Activated CD4-positive, alpha-beta memory T cell treated with anti-CD3 and anti-CD28 coated beads for 36 hours (primary cell): ENCODE results near the gene OR6Y1. TPM values are rescaled to one million over a fixed set of nuclear protein-coding genes. Genes with fewer than 3 reads are reported as not detected.

Experiments
- CTCF ChIA-PET: fragments of 350-600 bp; sonication (Branson Sonifier 250); formaldehyde crosslinking; loops from one replicate; lab custom pipeline; 2021; ENCODE audit warnings: antibody characterized with exemption, inconsistent platforms; lab: Charles Lee
- POLR2A ChIA-PET: fragments of 350-600 bp; sonication (Branson Sonifier 250); formaldehyde crosslinking; loops from one replicate; lab custom pipeline; 2021; ENCODE audit warnings: antibody characterized with exemption; lab: Charles Lee
- DNase-seq: peaks from one replicate; pipeline ENCODE4 v3.0.0-alpha.2; 2020
- H3K27ac Mint-ChIP-seq: one replicate; pipeline ENCODE4 v1.8.0; 2021; ENCODE audit warnings: mixed read lengths
- H3K27me3 Mint-ChIP-seq: one replicate; pipeline ENCODE4 v1.8.0; 2021; ENCODE audit warnings: mixed read lengths
- H3K36me3 Mint-ChIP-seq: one replicate; pipeline ENCODE4 v1.8.0; 2021; ENCODE audit warnings: mixed read lengths
- H3K4me1 Mint-ChIP-seq: one replicate; pipeline ENCODE4 v1.8.0; 2021; ENCODE audit warnings: low read depth, mixed read lengths
- H3K4me3 Mint-ChIP-seq: one replicate; pipeline ENCODE4 v1.8.0; 2021; ENCODE audit warnings: mild to moderate bottlenecking, mixed read lengths
- H3K9me3 Mint-ChIP-seq: one replicate; pipeline ENCODE4 v1.8.0; 2021; ENCODE audit warnings: mixed read lengths
- intact Hi-C: fragments of 100-400 bp; cut with micrococcal nuclease; formaldehyde crosslinking; loops from one replicate; pipeline ENCODE4 v1.15.1; 2023
- total RNA-seq, 2 experiments: library from RNA; stranded (reverse); gene quantifications; one replicate each; pipeline ENCODE4 v1.2.3, GENCODE V29; 2021

Gene OR6Y1
- not detected for total RNA-seq

DNA sequence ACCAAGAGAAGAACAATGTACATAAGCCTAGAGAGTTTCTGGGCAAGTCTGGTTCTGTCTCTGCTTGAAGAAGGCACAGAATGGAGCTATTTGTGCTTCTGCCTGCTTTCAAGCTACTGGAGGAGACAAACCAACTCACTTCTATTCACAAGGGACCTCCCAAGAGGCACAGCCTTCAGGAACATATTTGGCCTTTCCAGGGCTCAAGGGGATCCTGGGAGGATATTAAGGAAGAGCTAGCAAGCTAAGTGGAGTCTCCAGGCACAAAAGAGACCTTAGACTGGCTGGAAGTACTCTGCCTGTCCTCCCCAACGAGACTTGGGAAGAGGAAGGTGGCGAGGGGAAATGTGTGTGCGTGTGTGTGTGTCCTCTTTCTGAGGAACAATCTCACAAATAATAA is at the start of gene OR6Y1:
TSS of gene OR6Y1 (minus strand) at position 54 of the 400 bp plus-strand sequence. CDS start 6,300 bp downstream, outside the sequence.
- no peaks in the 10 kb centered on the region for H3K4me1 Mint-ChIP-seq
- no peaks in the 10 kb centered on the region for H3K36me3 Mint-ChIP-seq
- no peaks in the 10 kb centered on the region for H3K9me3 Mint-ChIP-seq
- no peak for DNase-seq
- H3K27ac Mint-ChIP-seq: no peak within 1 kb of the TSS
- intact Hi-C loops: no loop called here
- POLR2A ChIA-PET: no interaction called here
- H3K27me3 Mint-ChIP-seq: peaks cover 7% of the 10 kb centered on the region
- CTCF ChIA-PET: no interaction called here
- H3K4me3 Mint-ChIP-seq: no peak within 1 kb of the TSS

DNA sequence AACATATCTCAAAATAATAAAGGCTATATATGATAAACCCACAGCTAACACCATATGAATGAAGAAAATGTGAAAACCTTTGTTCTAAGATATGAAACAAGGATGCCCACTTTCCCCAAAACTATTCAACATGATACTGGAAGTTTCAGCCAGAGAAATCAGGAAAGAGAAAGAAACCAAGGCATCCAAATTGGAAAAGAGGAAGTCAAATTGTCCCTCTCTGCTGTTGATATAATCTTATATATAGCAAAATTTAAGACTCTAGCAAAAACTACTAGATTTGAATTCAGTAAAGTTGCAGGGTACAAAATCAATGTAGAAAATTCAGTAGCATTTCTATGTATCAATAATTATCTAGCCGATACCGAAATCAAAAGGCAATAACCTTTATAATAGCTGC is 46.5 kb upstream of the OR6Y1 start:
- peaks cover 24% of the 10 kb centered on the region for H3K9me3 Mint-ChIP-seq
- no peak overlapping the region for H3K4me3 Mint-ChIP-seq
- H3K27me3 Mint-ChIP-seq: peaks cover 2% of the 10 kb centered on the region
- no peaks in the 10 kb centered on the region for H3K4me1 Mint-ChIP-seq
- ChIA-PET POLR2A (no interaction called here), CTCF (no interaction called here)
- H3K36me3 Mint-ChIP-seq: peaks cover 2% of the 10 kb centered on the region
- DNase-seq: no peak
- intact Hi-C loops: no loop called here
- no peak overlapping the region for H3K27ac Mint-ChIP-seq

DNA sequence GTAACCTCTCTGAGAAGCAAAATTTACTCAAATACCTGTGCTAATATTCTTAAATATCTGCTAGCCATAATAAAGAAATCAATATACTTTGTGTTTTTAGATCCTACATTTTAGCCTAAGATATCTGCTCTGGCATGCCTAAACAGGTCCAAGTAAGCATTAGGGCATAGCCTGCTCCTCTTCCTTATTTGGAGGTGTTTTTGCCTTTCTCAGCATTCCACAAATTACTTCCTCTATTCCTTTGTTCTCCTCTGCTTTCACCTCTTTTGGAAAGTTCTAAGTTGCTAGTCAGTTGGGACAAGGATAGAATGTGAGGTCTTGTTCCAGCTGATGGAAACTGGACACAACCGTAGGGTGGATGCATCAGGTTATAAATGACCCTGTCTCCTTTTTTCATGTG is 32.7 kb upstream of the OR6Y1 start:
- Mint-ChIP-seq H3K4me3 (no peak overlapping the region), H3K4me1 (no peaks in the 10 kb centered on the region), H3K27me3 (peaks cover 7% of the 10 kb centered on the region), H3K36me3 (no peaks in the 10 kb centered on the region), H3K27ac (no peak overlapping the region), H3K9me3 (peaks cover 7% of the 10 kb centered on the region)
- ChIA-PET CTCF (no interaction called here), POLR2A (no interaction called here)
- no peak for DNase-seq
- intact Hi-C loops: no loop called here

GRCh38 chr1:158583962-158584361 is 29.8 kb upstream of the OR6Y1 start:
- DNase-seq: no peak
- ChIA-PET CTCF (no interaction called here), POLR2A (no interaction called here)
- no peaks in the 10 kb centered on the region for H3K4me1 Mint-ChIP-seq
- intact Hi-C loops: no loop called here
- H3K4me3 Mint-ChIP-seq: no peak overlapping the region
- peaks cover 13% of the 10 kb centered on the region for H3K27me3 Mint-ChIP-seq
- no peaks in the 10 kb centered on the region for H3K36me3 Mint-ChIP-seq
- no peak overlapping the region for H3K27ac Mint-ChIP-seq
- H3K9me3 Mint-ChIP-seq: peaks cover 7% of the 10 kb centered on the region

DNA sequence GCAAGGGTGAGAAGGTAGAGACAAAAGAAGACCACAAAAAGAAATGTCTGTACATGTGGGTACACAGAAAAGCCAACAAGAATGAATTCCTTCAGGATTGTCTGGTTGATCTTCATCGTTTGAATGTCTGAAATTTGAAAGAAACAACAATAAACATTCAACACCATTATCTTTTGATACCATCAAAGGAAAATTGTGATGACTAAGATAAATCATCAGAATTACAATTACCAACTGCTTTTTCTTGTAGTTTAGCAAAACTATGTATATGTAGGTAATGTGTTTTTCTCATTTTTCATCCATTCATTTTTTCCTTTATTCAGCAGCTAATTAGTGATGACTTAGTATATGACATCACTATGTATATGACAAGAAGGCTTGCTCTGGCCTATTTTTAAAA is 25.5 kb upstream of the OR6Y1 start, which contains the start of gene OR10X1:
TSS of gene OR10X1 (minus strand) at position 167 of the 400 bp plus-strand sequence. CDS start at position 167, 0 bp downstream.
- no peak within 1 kb of the TSS for H3K4me3 Mint-ChIP-seq
- no peaks in the 10 kb centered on the region for H3K9me3 Mint-ChIP-seq
- H3K4me1 Mint-ChIP-seq: no peaks in the 10 kb centered on the region
- peaks cover 16% of the 10 kb centered on the region for H3K27me3 Mint-ChIP-seq
- intact Hi-C loops: no loop called here
- no peak for DNase-seq
- H3K36me3 Mint-ChIP-seq: no peaks in the 10 kb centered on the region
- ChIA-PET POLR2A (no interaction called here), CTCF (no interaction called here)
- no peak within 1 kb of the TSS for H3K27ac Mint-ChIP-seq

DNA sequence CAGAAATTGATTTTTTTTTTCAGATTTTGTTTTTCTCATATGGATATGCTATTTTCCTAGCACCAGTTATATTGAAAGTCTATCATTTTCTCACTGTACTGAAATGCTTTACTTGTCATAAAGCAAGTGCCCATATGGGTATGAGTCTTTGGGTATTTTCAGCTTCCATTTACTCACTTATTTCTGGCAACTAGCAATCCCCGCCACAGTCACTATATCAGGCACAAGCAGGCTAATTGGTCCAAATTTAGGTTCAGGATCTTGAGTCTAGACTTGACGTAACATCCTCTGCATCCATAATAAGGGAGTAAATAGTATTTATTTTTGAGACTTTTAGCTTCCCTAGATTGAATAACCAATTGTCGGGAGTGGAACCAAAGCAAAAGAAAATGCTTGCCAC is 23.4 kb upstream of the OR6Y1 start:
- Mint-ChIP-seq H3K27ac (no peak overlapping the region), H3K4me1 (no peaks in the 10 kb centered on the region), H3K9me3 (no peaks in the 10 kb centered on the region), H3K27me3 (peaks cover 16% of the 10 kb centered on the region), H3K36me3 (no peaks in the 10 kb centered on the region), H3K4me3 (no peak overlapping the region)
- ChIA-PET CTCF (no interaction called here), POLR2A (no interaction called here)
- no peak for DNase-seq
- intact Hi-C loops: no loop called here

- no peak overlapping the region for H3K4me3 Mint-ChIP-seq
- H3K9me3 Mint-ChIP-seq: no peaks in the 10 kb centered on the region
- intact Hi-C loops: no loop called here
- DNase-seq: no peak
- peaks cover 6% of the 10 kb centered on the region for H3K27me3 Mint-ChIP-seq
- no peaks in the 10 kb centered on the region for H3K36me3 Mint-ChIP-seq
- ChIA-PET POLR2A (no interaction called here), CTCF (no interaction called here)
- H3K27ac Mint-ChIP-seq: no peak overlapping the region
- H3K4me1 Mint-ChIP-seq: no peaks in the 10 kb centered on the region
These were observed 18.0 kb upstream of the OR6Y1 start for GRCh38 chr1:158572226-158572625.

DNA sequence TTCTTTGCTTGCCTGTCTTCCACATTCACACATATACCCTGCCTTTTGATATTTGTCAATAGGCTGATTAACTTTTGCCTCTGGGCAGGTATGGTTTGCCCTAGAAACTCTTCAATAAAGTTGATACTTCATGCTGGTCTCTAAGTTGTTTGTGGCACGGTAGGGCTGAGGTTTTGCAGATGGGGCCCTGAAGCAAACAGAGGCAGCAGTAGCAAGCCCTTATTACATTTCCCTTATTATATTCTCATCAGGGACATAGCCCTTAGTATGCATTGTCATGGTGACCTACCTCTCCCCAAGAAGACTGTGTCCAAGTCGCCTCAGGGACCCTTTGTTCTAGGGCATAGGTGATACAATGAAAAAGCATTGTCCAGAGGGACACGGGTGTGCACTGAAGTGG is 16.3 kb upstream of the OR6Y1 start, which contains the start of gene OR6P1:
TSS of gene OR6P1 (minus strand) at position 101 of the 400 bp plus-strand sequence. CDS start 6,976 bp downstream, outside the sequence.
- H3K4me3 Mint-ChIP-seq: no peak within 1 kb of the TSS
- POLR2A ChIA-PET: no interaction called here
- intact Hi-C loops: no loop called here

GRCh38 chr1:158564608-158565007 is 10.4 kb upstream of the OR6Y1 start:
- Mint-ChIP-seq H3K36me3 (no peaks in the 10 kb centered on the region), H3K4me3 (no peak overlapping the region), H3K4me1 (no peaks in the 10 kb centered on the region), H3K9me3 (no peaks in the 10 kb centered on the region), H3K27me3 (peaks cover 8% of the 10 kb centered on the region), H3K27ac (no peak overlapping the region)
- CTCF ChIA-PET: no interaction called here
- POLR2A ChIA-PET: no interaction called here
- intact Hi-C loops: no loop called here
- DNase-seq: no peak

More for the DNA sequence above, 16.3 kb upstream of the OR6Y1 start, which contains the start of gene OR6P1:
- Mint-ChIP-seq H3K36me3 (no peaks in the 10 kb centered on the region), H3K9me3 (no peaks in the 10 kb centered on the region), H3K27me3 (peaks cover 6% of the 10 kb centered on the region), H3K27ac (no peak within 1 kb of the TSS), H3K4me1 (no peaks in the 10 kb centered on the region)
- DNase-seq: no peak
- CTCF ChIA-PET: no interaction called here

GRCh38 chr1:158563853-158564252 is 9.6 kb upstream of the OR6Y1 start:
- intact Hi-C loops: no loop called here
- DNase-seq: no peak
- Mint-ChIP-seq H3K4me3 (no peak overlapping the region), H3K4me1 (no peaks in the 10 kb centered on the region), H3K27me3 (peaks cover 9% of the 10 kb centered on the region), H3K9me3 (no peaks in the 10 kb centered on the region), H3K27ac (no peak overlapping the region), H3K36me3 (no peaks in the 10 kb centered on the region)
- CTCF ChIA-PET: no interaction called here
- POLR2A ChIA-PET: no interaction called here

DNA sequence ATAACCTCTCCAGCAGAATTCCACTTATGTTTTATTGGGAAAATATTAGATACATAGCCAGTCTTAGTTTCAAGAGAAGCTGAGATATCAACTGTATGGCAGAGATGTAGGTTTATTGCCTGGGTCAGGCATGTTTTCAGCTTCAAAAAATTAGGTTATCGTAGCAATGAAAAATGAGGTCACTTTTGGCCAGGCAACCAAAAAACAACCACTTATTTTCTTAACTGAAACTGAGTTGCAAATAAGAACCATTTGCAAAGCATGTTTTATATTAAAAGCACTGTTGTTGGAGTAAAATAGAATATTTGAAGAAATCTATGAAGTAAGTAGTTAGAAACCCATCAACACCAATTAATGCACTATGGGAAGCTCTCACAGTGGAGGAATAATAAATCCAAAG is 5.5 kb upstream of the OR6Y1 start:
- Mint-ChIP-seq H3K4me1 (no peaks in the 10 kb centered on the region), H3K9me3 (no peaks in the 10 kb centered on the region), H3K27ac (no peak overlapping the region), H3K27me3 (peaks cover 7% of the 10 kb centered on the region), H3K36me3 (no peaks in the 10 kb centered on the region), H3K4me3 (no peak overlapping the region)
- intact Hi-C loops: no loop called here
- DNase-seq: no peak
- CTCF ChIA-PET: no interaction called here
- POLR2A ChIA-PET: no interaction called here

DNA sequence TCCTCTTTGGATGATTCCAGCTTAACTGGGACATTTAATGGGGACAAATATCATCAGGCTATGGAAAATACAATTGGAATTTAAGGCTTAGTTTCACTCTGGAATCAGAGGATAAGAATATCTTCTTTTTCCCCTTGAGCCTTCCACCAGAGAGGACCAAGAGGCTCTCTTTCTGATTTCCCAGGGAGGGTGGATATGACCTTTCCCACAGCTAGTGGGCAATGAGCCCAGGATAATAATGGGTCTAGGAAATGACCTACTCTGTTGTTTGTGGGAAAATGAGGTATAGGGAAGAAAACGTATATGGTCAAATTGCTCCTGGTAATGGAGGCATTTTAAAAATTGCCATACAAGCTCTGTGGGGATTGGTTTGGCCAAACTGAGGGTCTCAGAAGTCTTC is 1.9 kb downstream of the OR6Y1 start:
- Mint-ChIP-seq H3K4me1 (no peaks in the 10 kb centered on the region), H3K4me3 (no peak overlapping the region), H3K36me3 (no peaks in the 10 kb centered on the region), H3K27me3 (peaks cover 19% of the 10 kb centered on the region), H3K9me3 (no peaks in the 10 kb centered on the region), H3K27ac (no peak overlapping the region)
- POLR2A ChIA-PET: no interaction called here
- no peak for DNase-seq
- CTCF ChIA-PET: no interaction called here
- intact Hi-C loops: no loop called here

- Mint-ChIP-seq H3K4me1 (no peaks in the 10 kb centered on the region), H3K27ac (no peak overlapping the region), H3K36me3 (no peaks in the 10 kb centered on the region), H3K27me3 (peaks cover 19% of the 10 kb centered on the region), H3K4me3 (no peak overlapping the region), H3K9me3 (no peaks in the 10 kb centered on the region)
- ChIA-PET CTCF (no interaction called here), POLR2A (no interaction called here)
- intact Hi-C loops: no loop called here
- no peak for DNase-seq
These were observed 6.7 kb downstream of the OR6Y1 start for GRCh38 chr1:158547533-158547932.
